Activated T-cell treated with anti-CD3 and anti-CD28 coated beads for 24 hours (primary cell): ENCODE data around the gene TLCD4.

Source experiments
- DNase-seq: peaks from one replicate; pipeline ENCODE4 v3.0.0-alpha.2; 2020; ENCODE audit warnings: low read depth

The TLCD4 gene

DNA sequence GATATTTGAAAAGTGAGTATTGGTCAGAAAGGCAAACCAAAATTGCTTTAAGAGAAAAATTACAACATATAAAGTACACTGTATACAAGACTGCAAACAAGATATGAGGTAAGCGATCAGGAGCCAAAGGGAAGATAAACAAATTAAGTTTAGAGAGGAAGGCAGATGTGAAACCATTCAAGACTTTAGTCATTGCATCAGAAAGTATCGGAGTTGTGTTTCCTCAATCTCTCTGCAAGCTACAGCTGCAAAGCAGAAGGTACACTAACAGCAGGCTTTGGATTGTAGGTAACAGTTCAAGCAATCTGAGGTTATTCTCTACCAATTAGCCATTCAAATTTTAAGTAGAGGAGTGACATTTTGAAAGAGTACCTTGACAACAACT, 21.3 kb upstream of the TLCD4 start:
- no peak for DNase-seq

DNA sequence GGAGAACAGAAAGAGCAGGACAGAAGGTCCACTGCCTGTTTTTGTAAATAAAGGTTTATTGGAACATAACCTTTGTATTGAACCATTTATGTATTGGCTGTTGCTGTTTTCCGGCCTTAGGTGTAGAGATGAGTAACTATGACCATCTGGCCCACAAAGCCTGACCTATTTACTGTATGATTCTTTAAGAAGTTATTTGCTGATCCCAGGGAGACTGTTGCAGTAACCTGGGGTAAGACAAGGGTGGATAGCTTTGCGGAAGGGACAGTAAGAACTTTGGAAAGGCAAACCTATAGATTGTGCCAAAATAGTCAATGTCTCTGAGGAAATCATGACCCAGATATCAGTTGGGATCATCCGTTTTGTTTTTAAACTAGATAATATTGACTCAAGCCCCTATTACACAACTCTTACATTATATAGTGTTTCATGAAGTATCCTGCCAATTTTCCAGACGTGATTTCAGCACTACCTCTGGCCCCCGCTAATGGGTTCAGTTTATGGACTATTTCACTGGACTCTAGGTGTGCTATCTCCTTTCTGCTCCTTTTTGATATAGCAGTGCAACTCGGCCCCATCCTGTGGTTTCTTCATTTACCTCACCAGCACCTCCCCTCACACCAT, 20.8 kb upstream of the TLCD4 start:
- no peak for DNase-seq

DNA sequence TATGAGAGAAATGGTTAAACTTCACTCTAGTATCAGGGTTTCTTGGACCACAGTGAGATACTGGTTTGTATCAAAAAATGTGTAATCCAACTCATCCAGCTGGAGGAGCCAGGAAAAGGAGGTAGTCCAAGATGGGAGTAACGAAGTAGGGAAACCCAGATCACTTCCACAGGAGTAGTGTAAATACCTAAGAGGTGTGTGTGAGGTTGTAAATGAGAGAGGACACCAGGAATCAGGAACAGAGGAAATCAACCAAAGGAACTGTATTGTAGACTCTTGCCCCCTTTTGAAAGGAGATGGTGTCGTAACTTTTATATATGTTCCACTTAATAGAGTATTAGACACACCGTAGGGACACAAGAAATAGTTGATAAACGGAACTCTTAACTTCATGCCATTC, 19.7 kb upstream of the TLCD4 start:
- DNase-seq, result no peak

DNA sequence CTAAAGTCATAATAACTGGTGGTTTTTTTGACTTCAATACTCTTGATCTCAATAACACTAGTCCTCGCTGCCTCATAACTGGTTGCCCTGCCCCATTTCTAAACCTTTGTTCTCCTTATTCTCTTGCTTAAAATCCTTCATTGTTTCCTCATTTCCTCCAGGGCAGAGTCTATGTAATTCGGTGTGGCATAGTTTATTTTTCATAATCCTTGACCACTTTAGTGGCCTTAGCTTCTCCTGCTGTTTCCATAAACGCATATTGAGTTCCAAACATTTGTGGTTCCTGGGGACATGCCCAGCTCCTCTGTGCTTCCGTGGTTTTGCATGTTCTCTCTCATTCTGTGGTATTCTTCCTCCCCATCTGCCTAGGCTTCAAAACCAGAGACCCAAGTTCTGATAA, 19.0 kb upstream of the TLCD4 start:
- DNase-seq, result no peak

DNA sequence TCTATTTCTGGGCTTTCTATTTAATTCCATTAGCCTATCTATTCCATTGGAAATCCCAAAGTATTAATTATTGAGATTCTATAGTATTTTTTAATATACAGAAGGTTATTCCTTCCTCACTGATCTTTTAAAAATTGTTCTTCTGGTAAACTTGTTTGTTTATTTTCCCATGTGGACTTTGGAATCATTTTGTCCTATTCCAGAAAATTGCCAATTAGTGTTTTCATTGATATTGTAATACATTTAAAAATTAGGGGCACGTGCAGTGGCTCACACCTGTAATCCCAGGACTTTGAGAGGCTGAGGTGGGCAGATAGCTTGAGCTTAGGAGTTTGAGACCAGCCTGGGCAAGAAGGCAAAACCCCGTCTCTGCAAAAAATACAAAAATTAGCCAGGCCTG, 8.4 kb upstream of the TLCD4 start:
- DNase-seq, result no peak

DNA sequence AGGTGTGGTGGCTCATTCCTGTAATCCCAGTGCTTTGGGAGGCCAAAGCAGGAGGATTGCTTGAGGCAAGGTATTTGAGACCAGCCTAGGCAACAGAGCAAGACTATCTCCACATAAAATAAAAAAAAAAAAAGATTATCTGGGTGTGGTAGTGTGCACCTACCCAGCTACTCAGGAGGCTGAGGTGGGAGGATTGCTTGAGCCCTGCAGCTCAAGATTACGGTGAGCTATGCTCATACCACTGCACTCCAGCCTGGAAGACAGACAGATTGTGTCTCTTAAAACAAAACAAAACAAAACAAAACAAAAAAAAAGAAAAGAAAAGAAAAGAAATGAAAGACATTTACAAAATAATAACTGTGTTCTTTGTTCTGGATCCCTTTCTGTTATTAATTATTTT, 6.1 kb upstream of the TLCD4 start:
- DNase-seq, result no peak

DNA sequence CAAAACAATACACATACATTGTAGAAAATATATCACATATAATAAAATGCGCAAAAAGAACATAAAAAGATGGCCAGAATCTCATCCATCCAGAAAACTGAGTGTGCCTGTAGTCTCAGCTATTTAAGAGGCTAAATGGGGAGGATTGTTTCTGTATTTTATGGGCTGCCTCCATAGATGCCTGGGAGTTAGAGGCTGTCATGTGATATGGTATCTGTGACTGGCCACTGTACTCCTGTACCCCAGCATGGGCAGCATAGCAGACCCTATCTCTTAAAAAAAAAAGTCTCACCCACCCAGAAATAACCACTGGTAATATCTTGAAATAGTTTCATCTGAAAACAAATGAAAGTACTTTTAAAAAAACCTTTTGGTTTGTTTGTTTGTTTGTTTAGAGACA, 3.5 kb upstream of the TLCD4 start:
- no peak for DNase-seq

DNA sequence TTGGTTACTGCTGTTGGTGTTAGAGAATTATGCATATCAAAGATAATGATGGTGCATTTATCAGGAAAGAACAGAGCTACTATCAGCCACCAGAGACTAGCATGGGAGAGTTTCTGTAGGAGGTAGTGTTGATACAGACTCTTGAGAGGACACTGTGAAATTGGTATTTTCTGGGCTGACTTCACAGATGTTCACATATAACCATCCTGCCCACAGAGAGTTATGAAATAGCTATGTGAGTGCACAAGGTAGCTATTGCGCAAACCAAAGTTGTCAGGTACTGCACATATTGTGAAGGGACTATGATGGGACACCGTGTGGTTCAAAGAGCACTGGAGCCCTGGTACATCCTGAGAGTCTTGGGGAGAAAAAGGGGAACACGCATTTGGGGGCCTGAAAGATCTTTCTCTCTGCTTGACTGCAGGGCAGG, 1.4 kb upstream of the TLCD4 start:
- no peak for DNase-seq

DNA sequence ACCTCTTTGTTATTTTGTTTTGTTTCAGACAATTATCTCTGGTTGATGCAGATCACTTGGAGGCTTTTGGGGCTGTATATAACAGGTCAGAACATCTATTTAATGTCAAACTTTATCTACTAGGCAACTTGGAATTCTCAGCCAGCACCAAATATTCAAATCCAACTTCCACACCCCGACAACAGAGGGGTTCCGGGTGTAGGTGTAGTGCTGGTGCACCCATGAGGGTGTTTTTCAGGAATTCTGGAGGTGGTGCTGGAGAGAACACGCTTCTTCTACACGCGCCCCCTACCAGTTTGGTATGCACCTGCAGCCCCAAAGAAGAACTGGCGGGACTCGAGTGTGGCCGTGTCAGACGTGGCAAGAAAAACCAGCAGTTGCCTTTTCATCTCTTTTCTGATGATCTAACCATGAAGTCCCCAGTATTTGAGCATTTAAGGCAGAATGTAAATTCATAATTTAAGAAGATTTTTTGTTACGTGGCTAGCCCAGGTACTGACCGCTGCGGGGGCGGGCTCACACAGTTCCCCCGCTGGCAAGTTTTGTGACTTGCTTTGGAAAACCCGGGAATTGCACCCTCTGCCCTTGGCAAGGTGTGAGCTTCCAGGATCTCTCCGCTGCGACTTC, 462 bp upstream of the TLCD4 start:
- peak; percentile 16 for DNase-seq

DNA sequence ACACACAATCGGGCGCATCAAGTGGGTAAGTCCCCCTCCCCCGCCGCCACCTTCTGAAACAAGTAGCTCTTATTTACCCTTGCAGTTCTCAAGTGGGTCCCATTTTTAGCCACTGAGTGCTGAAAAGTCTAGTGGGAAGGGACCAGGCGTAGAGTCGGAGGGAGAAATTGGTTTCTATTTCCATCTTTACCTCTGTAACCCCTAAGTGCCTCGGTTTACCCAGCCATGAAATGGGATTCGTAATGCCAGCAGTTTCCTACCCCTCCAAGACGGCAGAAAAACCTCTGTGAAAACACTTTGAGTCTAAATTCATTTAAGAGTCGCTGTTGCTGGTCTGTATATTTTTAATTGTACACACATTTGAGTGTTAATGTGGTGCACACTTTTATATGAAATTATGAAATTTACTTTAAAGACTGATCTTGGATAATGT, 928 bp downstream of the TLCD4 start:
- no peak for DNase-seq

DNA sequence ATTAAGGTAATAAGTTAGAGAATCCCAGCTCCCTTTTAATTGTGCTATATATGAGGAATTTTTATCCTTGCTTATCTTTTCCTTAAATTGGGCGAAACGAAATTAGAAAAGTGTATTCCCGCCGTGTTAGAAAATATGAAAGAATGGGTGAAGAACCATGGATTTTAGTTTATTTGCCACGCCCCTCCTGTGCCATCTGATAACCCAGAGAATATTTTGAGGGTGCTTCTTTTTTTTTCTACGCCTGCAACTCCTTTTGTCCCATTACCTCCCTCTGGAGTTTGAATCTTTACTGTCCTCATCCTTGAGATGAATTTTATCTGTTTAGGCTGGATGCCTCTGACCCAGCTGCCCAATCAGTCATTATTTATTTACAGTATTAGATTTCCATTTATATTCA, 1.6 kb downstream of the TLCD4 start:
- DNase-seq, result no peak

DNA sequence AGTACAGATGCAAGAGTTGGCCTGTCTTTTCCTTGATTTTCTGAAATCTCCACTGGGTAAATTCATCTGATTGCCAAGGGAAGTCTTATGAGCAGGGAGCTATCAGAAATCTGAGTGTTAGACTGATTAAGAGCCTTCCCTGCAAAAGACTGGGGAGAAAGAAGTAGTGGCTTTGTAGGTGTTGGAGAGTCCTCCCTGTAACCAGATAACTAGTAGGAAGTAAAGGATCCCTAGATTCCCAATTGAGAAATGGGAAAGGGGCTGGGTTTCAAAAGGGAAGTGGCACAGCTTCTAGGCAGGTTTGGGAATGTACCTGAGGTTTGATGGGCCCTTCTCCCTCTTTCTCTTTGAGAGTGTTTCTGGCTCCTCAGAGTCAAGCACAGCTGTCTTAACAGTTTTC, 2.1 kb downstream of the TLCD4 start:
- no peak for DNase-seq

DNA sequence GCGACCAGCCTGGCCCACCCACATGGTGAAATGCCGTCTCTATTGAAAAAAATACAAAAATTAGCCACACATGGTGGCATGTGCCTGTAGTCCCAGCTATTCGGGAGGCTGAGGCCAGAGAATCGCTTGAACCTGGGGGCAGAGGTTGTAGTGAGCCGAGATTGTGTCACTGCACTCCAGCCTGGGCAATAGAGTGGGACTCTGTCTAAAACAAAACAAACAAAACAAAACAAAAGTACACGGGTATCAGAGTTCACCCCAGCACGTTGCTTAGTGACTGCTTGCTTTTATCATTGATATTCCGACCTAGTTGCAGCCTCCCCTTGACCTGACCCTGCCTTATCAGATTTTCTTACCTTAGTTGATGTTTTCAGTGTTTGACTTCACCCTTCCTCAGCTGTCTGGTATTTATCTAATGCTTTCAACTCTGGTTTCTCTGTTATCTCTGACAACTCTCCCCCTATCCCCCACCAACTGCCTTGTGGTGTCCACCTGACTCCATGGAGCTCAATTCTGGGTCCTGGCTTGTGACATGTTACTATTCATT, 5.1 kb downstream of the TLCD4 start:
- no peak for DNase-seq

DNA sequence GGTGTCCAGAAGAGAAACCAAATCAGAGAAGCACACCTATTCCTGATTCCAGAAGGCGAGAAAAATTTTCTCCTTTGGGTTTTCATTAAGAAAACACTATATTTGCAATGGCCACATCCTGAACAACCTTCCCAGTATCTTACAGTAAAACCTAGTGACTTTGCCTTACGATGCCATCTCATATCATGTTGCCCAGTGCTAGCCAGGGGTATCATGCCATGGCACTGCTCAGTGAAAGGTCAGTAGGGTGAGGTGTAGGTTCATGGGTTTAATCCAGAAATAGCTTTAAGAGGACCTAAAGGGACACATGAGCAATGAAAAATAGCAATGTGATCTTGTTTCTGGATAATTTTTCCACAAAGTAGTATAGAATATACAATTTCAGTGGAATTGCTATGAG, 7.2 kb downstream of the TLCD4 start:
- DNase-seq, result no peak

DNA sequence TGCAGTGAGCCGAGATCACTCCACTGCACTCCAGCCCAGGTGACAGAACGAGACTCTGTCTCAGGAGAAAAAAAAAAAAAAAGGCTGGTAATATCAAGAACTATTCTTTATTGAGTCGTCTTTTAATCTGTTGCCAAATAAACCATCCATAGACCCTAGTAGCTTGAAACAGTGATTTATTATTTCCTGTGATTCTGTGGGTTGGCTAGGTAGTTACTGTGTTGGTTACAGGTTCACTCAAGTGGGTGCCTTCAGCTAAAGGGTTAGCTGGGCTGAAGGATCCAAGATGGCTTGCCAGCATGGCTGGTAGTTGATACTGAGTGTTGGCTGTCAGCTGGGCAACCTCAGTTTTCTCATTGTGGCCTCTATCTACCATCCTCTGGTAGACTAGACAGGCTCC, 9.2 kb downstream of the TLCD4 start:
- DNase-seq, result no peak

DNA sequence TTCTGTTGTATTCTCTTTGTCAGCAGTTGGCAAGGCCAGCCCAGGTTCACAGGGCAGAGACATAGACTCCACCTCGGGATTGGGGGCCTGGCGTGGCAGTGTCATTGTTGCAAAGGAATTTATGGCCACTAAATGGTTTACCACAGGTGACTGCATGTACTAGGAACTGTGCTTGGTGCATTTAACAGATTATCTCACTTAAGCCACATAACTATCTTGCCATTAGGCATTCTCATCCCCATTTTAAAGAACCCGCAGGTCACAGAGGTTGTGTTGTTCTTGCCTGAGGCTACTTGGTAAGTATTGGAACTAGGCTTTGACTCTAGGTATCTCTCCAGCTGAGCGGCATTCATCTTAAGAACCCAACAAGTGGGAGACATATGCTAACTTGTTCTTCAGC, 9.7 kb downstream of the TLCD4 start:
- no peak for DNase-seq

DNA sequence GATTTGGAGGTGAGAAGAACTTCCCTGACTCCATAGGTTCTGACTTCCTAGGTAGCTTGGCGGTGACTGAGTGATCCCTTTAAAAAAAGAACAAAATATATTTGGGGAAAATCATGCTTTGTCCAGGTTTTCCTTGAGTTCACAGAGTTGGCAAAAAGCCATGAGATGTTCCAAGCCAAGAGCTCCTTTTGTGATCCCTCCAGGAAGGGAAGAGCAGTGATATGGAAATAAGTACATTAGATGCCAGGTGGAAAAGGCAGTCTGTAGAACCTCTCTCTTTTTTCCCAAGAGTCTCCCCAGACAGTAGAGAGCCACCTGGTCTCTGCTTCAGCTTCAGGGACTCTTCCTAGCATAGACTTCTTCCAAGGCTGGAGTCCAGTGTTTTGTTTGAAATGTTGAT, 10.2 kb downstream of the TLCD4 start:
- no peak for DNase-seq

DNA sequence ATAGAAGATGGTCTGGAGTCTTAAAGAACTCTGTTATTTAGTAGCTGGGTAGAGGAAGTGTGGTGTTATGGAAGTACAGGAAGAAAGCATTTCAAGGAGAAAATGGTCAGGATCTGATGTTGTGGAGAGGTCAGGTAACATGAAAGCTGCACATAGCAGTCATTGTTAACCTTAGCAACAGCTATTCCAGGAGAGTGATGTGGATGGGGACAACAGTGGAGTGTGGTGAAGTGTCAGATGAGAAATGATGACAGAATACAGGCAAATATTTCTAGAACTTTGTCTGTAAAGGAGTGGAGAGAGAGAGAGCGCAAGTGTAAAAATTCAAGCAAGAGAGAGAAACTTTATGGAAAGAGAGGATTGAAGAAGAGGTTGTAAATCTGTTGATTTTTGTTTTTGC, 15.6 kb downstream of the TLCD4 start:
- no peak for DNase-seq

DNA sequence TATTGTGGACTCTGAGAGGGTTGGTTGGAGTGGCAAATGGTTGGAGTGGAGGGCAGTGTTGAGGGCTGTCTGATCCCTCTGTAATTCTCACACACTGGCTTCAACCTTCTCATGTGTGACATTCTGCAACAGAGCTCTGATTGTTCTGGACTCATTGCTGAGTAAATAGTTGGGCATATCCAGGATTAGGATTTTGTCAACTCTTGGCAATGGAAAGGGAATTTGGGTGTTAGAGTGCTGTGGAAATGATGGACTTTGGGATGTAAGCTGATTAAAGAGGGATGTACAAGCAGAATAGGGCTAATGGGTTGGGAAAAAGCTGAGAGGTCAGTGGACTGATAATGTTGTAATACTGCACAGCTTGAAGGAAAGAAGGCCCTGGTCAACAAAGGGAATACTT, 16.5 kb downstream of the TLCD4 start:
- DNase-seq, result no peak

DNA sequence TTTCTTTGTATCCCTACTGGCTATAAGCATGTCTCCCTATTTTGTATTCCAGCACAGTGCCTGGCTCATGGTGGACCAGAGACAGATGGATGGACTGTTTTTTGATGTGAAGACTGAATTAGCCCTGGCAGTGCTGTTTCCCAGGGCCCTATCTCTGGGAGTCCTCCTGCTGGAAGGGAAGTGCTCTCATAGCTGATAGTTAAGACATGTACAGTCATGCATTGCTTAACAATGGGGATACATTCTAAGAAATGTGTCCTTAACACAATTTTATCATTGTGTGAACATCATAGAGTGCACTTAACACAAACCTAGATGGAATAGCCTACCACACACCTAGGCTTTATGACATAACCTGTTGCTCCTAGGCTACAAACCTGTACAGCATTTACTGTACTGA, 21.1 kb downstream of the TLCD4 start:
- DNase-seq, result no peak

DNA sequence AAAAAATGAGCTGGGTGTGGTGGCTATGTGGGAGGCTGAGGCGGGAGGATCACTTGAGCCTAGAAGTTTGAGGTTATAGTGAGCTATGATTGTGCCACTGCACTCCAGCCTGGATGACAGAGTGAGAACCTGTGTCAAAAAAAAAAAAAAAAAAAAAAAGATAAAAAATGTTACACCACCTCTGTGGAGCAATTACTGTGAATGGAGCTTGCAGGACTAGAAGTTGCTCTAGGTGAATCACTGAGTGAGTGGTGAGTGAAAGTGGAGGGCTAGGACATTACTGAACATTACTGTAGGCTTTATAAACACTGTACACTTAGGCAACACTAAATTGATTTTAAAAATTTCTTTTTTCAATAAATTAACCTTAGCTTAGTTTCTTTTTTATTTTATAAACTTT, 21.9 kb downstream of the TLCD4 start:
- no peak for DNase-seq

DNA sequence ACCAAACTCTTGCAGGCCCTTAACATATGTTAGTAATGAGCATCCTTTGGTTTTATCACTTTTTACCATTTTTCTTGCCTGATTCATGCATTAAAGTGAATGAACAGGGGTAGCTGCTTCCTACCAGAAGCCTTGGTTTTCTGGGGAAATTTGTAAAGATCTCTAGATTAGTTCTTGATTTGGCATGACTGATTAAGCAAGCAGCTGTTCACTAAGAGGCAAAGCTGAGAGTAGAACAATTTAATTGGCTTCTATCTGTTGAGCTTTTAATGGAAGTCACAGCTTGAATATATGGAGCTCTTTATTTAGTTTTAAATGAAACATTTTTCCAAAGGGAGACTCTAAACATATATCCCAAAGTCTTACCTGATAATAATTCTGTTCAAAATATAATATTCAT, 23.6 kb downstream of the TLCD4 start:
- no peak for DNase-seq

DNA sequence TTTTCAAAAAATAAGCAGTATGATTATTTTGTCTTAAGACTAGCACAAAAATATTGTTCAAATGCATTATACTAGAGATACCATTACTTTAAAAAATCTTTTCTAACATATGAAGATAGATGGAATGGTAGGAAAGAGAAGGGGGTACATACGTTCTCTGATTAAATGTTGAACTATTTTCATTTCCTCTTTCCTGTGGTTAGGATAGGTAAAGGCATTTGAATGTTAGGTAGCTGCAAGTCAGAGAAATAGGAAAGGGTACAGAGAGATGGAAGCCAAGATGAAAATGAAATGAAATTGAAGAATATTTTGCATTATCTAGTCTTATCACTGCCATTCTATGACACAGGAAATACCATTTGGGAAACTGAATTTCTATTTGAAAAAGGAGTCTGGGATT, 28.3 kb downstream of the TLCD4 start:
- DNase-seq, result no peak

DNA sequence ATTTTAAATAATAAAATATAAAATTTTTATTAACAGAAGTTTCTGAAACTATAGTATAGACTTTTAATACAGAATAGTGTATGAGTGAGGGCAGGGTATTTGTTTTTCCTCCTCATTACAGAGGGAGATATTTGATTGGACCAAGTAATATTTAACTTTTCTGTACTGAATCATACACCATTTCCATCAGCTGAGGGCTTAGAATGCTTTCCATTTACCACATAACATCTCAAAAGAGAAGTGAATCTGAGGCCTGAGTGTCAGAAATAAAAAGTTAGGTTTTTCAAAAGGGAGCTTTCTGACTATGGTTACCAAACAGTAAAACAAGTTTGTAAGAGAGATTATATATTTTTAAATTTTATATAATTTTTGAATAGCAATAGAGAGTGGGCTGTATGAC, 29.5 kb downstream of the TLCD4 start:
- DNase-seq, result no peak
